Kidney epithelial cell (primary cell): ENCODE measurements around the gene ZNF780B. TPM values are rescaled to one million over a fixed set of nuclear protein-coding genes. Genes with fewer than 3 reads are reported as not detected.

Source experiments
- DNase-seq: peaks from one replicate; pipeline ENCODE4 v3.0.0-alpha.2; 2010; ENCODE audit warnings: low read depth
- H3K27me3 ChIP-seq: 2 replicates; pipeline ENCODE4 v1.6.0; 2011; ENCODE audit warnings: low read length; ENCODE audit not compliant: control insufficient read depth, insufficient read depth
- H3K36me3 ChIP-seq: 2 replicates; pipeline ENCODE4 v1.5.1; 2011; ENCODE audit warnings: low read length; ENCODE audit not compliant: control insufficient read depth, insufficient read depth
- H3K4me3 ChIP-seq: 2 replicates; pipeline ENCODE4 v1.5.1; 2011; ENCODE audit warnings: low read depth, mild to moderate bottlenecking, control low read depth, low read length
- total RNA-seq: library from RNA; depleted of rRNA; stranded (reverse); fragments of >200 nt; gene quantifications from 2 replicates; pipeline ENCODE4 v1.2.3, GENCODE V29; 2015
- TF ChIP-seq, protein P1 (sequence below): IDR thresholded peaks from 2 replicates; pipeline ENCODE4 v1.5.1; 2011; ENCODE audit warnings: mild to moderate bottlenecking, moderate library complexity, low read length, control low read depth, inconsistent platforms; ENCODE audit not compliant: insufficient read depth, poor library complexity, severe bottlenecking

The ZNF780B gene
- total RNA-seq, 1 donor from 2014 or later = 12.4 TPM

GRCh38 chr19:39996218-39996810 is 59.7 kb downstream of the ZNF780B start:
- TF ChIP-seq, protein P1, sequence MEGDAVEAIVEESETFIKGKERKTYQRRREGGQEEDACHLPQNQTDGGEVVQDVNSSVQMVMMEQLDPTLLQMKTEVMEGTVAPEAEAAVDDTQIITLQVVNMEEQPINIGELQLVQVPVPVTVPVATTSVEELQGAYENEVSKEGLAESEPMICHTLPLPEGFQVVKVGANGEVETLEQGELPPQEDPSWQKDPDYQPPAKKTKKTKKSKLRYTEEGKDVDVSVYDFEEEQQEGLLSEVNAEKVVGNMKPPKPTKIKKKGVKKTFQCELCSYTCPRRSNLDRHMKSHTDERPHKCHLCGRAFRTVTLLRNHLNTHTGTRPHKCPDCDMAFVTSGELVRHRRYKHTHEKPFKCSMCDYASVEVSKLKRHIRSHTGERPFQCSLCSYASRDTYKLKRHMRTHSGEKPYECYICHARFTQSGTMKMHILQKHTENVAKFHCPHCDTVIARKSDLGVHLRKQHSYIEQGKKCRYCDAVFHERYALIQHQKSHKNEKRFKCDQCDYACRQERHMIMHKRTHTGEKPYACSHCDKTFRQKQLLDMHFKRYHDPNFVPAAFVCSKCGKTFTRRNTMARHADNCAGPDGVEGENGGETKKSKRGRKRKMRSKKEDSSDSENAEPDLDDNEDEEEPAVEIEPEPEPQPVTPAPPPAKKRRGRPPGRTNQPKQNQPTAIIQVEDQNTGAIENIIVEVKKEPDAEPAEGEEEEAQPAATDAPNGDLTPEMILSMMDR = no peak
- Histone ChIP-seq H3K36me3 (no peaks in the 10 kb centered on the region), H3K4me3 (peak overlapping the region; percentile 61), H3K27me3 (no peaks in the 10 kb centered on the region)
- DNase-seq = peak; percentile 25

- no peak for DNase-seq
- H3K4me3 ChIP-seq = peak overlapping the region; percentile 61
- TF ChIP-seq, protein P1 = no peak
- no peaks in the 10 kb centered on the region for H3K36me3 ChIP-seq
- no peaks in the 10 kb centered on the region for H3K27me3 ChIP-seq
Measured at GRCh38 chr19:39995794-39996193, 60.2 kb downstream of the ZNF780B start.

DNA sequence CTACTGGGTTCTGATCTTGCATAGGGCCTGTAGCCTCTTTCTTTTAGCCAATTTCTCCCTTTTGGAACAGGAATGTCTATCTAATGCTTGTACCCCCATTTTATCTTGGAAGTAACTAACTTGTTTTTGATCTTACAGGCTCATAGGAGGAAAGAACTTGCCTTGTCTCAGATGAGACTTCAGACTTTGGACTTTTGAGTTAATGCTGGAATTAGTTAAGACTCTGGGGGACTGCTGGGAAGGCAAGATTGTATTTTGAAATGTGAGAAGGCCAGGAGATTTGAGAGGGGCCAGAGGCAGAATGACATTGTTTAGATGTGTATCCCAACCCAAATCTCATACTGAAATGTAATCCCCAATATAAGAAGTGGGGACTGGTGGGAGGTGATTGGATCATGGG is 61.7 kb downstream of the ZNF780B start:
- no peak for DNase-seq
- Histone ChIP-seq H3K27me3 (no peaks in the 10 kb centered on the region), H3K36me3 (no peaks in the 10 kb centered on the region), H3K4me3 (no peak overlapping the region)
- TF ChIP-seq, protein P1 = no peak

DNA sequence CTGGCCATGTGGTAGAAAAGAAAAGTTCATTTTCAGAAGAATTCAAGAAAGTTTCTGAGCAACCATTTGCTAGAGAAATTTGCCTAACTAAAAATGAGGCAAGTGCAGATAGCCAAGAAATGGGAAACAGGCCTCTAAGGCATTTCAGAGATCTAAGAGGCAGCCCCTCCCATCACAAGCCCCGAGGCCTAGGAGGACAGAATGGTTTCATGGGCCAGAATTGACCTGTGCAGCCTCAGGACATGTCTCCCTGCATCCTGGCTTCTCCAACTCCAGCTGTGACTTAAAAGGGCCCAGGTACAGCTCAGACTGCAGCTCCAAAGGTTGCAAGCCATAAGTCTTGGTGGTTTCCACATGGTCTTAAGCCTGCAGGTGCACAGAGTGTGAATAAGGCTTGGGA is 62.4 kb downstream of the ZNF780B start:
- Histone ChIP-seq H3K36me3 (no peaks in the 10 kb centered on the region), H3K27me3 (no peaks in the 10 kb centered on the region), H3K4me3 (no peak overlapping the region)
- DNase-seq = no peak
- TF ChIP-seq, protein P1 = no peak

DNA sequence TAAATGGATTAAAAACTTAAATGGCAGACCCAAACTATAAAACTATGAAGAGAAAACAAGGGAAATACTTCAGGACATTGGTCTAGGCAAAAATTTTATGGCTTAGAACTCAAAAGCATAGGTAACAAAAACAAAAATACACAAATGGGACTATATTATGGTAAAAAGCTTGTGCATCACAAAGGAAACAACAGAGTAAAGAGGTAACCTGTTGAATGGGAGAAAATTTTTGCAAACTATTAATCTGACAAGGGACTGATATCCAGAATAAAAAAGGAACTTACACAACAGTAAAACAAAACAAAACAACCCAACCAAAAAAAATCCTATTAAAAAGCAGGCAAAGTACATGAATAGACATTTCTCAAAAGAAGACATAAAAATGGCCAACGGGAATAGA is 68.4 kb downstream of the ZNF780B start:
- TF ChIP-seq, protein P1 = no peak
- H3K36me3 ChIP-seq = no peaks in the 10 kb centered on the region
- no peaks in the 10 kb centered on the region for H3K27me3 ChIP-seq
- H3K4me3 ChIP-seq = no peak overlapping the region
- no peak for DNase-seq

GRCh38 chr19:39987167-39987566 is 68.9 kb downstream of the ZNF780B start:
- no peak for DNase-seq
- Histone ChIP-seq H3K27me3 (no peaks in the 10 kb centered on the region), H3K36me3 (no peaks in the 10 kb centered on the region), H3K4me3 (no peak overlapping the region)
- TF ChIP-seq, protein P1 = no peak
